OCI-LY7 (cell line): Measurements from ENCODE around the gene CDKAL1. TPM values are rescaled to one million over a fixed set of nuclear protein-coding genes. Genes with fewer than 3 reads are reported as not detected.

Experiments used
- BruUV-seq: library from RNA; stranded (reverse); fragments of 400-500 nt; replicated peaks from 2 replicates; lab custom pipeline; 2021; lab: Mats Ljungman, UMichigan
- CTCF ChIA-PET: fragments of 300-600 bp; sonication (Branson Sonifier 250); formaldehyde crosslinking; loops from one replicate; lab custom pipeline; 2022; ENCODE audit warnings: antibody characterized with exemption; ENCODE audit not compliant: unreplicated experiment; lab: Charles Lee
- POLR2A ChIA-PET: fragments of 300-600 bp; sonication (Branson Sonifier 250); formaldehyde crosslinking; loops from one replicate; lab custom pipeline; 2022; ENCODE audit warnings: antibody characterized with exemption; lab: Charles Lee
- DNase-seq: peaks from one replicate; pipeline ENCODE4 v3.0.0-alpha.2; 2015; ENCODE audit warnings: low spot score
- H2AFZ ChIP-seq: fragments of 200-600 bp; sonication (generic), shearing (Covaris generic); 2 replicates; pipeline ENCODE4 v1.6.1; 2014; ENCODE audit warnings: mild to moderate bottlenecking, antibody characterized with exemption, low read length, moderate library complexity
- H3K27ac ChIP-seq: fragments of 200-600 bp; sonication (generic); 2 replicates; pipeline ENCODE4 v1.5.1; 2014; ENCODE audit warnings: mixed run types, low read depth, mild to moderate bottlenecking, moderate library complexity, low read length, inconsistent platforms; ENCODE audit not compliant: poor library complexity, severe bottlenecking
- H3K36me3 ChIP-seq: fragments of 200-600 bp; sonication (generic); 2 replicates; pipeline ENCODE4 v1.6.1; 2014; ENCODE audit warnings: mild to moderate bottlenecking, antibody characterized with exemption, low read length, moderate library complexity, mixed read lengths; ENCODE audit not compliant: insufficient read depth
- H3K4me1 ChIP-seq: fragments of 200-600 bp; sonication (generic); 2 replicates; pipeline ENCODE4 v1.5.1; 2014; ENCODE audit warnings: mild to moderate bottlenecking, low read length; ENCODE audit not compliant: insufficient read depth, poor library complexity, severe bottlenecking
- H3K4me2 ChIP-seq: fragments of 200-600 bp; sonication (generic); 2 replicates; pipeline ENCODE4 v1.6.1; 2014; ENCODE audit warnings: mild to moderate bottlenecking, low read length
- H3K4me3 ChIP-seq: fragments of 200-600 bp; sonication (generic); 2 replicates; pipeline ENCODE4 v1.5.1; 2014; ENCODE audit warnings: mild to moderate bottlenecking, low read depth, low read length; ENCODE audit not compliant: poor library complexity, severe bottlenecking
- H3K79me2 ChIP-seq: fragments of 200-600 bp; sonication (generic); 2 replicates; pipeline ENCODE4 v1.6.1; 2016; ENCODE audit warnings: low read depth, mild to moderate bottlenecking, low read length, moderate library complexity, mixed read lengths; ENCODE audit not compliant: insufficient read depth
- H3K9me2 ChIP-seq: fragments of 200-600 bp; sonication (generic); 2 replicates; pipeline ENCODE4 v1.6.1; 2016; ENCODE audit warnings: mild to moderate bottlenecking, low read length, mixed read lengths; ENCODE audit not compliant: insufficient read depth
- H3K9me3 ChIP-seq: fragments of 200-600 bp; sonication (generic); 2 replicates; pipeline ENCODE4 v1.6.1; 2014; ENCODE audit warnings: mild to moderate bottlenecking, mixed run types, low read length, mixed read lengths
- H4K20me1 ChIP-seq: fragments of 200-600 bp; sonication (generic); 2 replicates; pipeline ENCODE4 v1.6.1; 2014; ENCODE audit warnings: mild to moderate bottlenecking, antibody characterized with exemption, low read length, moderate library complexity, mixed read lengths; ENCODE audit not compliant: insufficient read depth
- EZH2phosphoT487 ChIP-seq: fragments of 200-600 bp; sonication (generic); IDR thresholded peaks from 2 replicates; pipeline ENCODE4 v1.6.1; 2018; ENCODE audit warnings: low read depth, borderline replicate concordance, mild to moderate bottlenecking, mixed run types, antibody characterized with exemption, low read length, moderate library complexity, mixed read lengths
- intact Hi-C: fragments of 100-400 bp; cut with micrococcal nuclease; formaldehyde crosslinking; loops from one replicate; pipeline ENCODE4 v1.10.0; 2022; ENCODE audit not compliant: unreplicated experiment
- total RNA-seq, 2 experiments: library from RNA; depleted of rRNA in 1 of 2; stranded (reverse); fragments of >200 nt in 1 of 2; shearing (Covaris generic) in 1 of 2; gene quantifications; 2 replicates each; pipeline ENCODE4 v1.2.3, GENCODE V29; 2014 to 2022
- TF ChIP-seq, protein P1 (sequence below): fragments of 200-600 bp; sonication (generic); conservative IDR thresholded peaks from 2 replicates; pipeline ENCODE4 v1.5.1; 2014; ENCODE audit warnings: mild to moderate bottlenecking, antibody characterized with exemption, low read length, moderate library complexity, mixed read lengths

Gene CDKAL1
- total RNA-seq, 2 experiments from 2014 or later: 19.9 to 21.1 TPM

DNA sequence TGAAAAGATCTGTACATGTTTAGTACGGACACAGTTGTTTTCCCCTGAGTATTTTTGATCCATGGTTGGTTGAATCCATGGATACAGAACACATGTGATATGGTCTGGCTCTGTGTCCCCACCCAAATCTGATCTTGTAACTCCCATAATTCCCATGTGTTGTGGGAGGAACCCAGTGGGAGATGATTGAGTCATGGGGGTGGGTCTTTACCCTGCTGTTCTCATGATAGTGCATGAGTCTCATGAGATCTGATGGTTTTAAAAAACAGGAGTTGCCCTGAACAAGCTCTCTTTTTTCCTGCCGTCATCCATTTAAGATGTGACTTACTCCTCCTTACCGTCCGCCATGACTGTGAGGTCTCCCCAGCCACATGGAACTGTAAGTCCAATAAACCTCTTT is 139.2 kb downstream of the CDKAL1 start:
- peaks cover 5% of the 10 kb centered on the region; the same call in 1 of the 2 replicates for H4K20me1 ChIP-seq
- H3K4me3 ChIP-seq: no peak overlapping the region
- no peaks in the 10 kb centered on the region for H3K36me3 ChIP-seq
- no TSS peak for BruUV-seq
- no peaks in the 10 kb centered on the region for H3K79me2 ChIP-seq
- H3K9me2 ChIP-seq: no peaks in the 10 kb centered on the region
- DNase-seq: no peak
- H3K4me2 ChIP-seq: no peak overlapping the region
- TF ChIP-seq, protein P1, sequence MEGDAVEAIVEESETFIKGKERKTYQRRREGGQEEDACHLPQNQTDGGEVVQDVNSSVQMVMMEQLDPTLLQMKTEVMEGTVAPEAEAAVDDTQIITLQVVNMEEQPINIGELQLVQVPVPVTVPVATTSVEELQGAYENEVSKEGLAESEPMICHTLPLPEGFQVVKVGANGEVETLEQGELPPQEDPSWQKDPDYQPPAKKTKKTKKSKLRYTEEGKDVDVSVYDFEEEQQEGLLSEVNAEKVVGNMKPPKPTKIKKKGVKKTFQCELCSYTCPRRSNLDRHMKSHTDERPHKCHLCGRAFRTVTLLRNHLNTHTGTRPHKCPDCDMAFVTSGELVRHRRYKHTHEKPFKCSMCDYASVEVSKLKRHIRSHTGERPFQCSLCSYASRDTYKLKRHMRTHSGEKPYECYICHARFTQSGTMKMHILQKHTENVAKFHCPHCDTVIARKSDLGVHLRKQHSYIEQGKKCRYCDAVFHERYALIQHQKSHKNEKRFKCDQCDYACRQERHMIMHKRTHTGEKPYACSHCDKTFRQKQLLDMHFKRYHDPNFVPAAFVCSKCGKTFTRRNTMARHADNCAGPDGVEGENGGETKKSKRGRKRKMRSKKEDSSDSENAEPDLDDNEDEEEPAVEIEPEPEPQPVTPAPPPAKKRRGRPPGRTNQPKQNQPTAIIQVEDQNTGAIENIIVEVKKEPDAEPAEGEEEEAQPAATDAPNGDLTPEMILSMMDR: no peak
- TF ChIP-seq EZH2phosphoT487: no peak
- H2AFZ ChIP-seq: no peak overlapping the region
- H3K27ac ChIP-seq: no peak overlapping the region
- no peaks in the 10 kb centered on the region for H3K9me3 ChIP-seq
- intact Hi-C loops: no loop called here
- CTCF ChIA-PET: no interaction called here
- H3K4me1 ChIP-seq: no peaks in the 10 kb centered on the region
- POLR2A ChIA-PET: no interaction called here

DNA sequence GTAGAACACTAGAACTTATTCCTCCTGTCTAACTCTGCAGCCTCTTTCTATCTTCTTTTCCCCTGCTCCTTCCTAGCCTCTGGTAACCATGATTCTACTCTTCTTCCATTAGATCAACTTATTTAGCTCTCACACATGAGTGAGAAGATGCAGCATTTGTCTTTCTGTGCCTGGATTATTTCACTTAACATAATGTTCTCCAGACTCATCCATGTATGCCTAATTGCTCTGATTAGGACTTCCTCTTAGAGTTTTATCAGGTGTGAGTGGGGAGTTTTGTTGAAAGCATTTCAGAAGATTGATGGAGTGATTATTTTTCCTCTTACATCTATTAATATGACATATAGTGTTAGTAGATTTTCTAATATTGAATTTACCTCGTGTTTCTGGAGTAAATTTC is 140.4 kb downstream of the CDKAL1 start:
- BruUV-seq: no TSS peak
- no peak overlapping the region for H3K4me3 ChIP-seq
- POLR2A ChIA-PET: interaction anchor here (0.6 kb wide), 2 partner anchors 29 to 113 kb away, joined by 3 to 4 read pairs; no protein-coding TSS in a partner anchor
- H3K79me2 ChIP-seq: no peaks in the 10 kb centered on the region
- TF ChIP-seq EZH2phosphoT487: no peak
- TF ChIP-seq, protein P1: no peak
- CTCF ChIA-PET: no interaction called here
- no peak for DNase-seq
- H2AFZ ChIP-seq: no peak overlapping the region
- no peaks in the 10 kb centered on the region for H3K4me1 ChIP-seq
- H3K4me2 ChIP-seq: no peak overlapping the region
- H3K9me2 ChIP-seq: no peaks in the 10 kb centered on the region
- H4K20me1 ChIP-seq: peaks cover 1% of the 10 kb centered on the region; the same call in 1 of the 2 replicates
- intact Hi-C loops: no loop called here
- no peaks in the 10 kb centered on the region for H3K36me3 ChIP-seq
- no peaks in the 10 kb centered on the region for H3K9me3 ChIP-seq
- no peak overlapping the region for H3K27ac ChIP-seq

DNA sequence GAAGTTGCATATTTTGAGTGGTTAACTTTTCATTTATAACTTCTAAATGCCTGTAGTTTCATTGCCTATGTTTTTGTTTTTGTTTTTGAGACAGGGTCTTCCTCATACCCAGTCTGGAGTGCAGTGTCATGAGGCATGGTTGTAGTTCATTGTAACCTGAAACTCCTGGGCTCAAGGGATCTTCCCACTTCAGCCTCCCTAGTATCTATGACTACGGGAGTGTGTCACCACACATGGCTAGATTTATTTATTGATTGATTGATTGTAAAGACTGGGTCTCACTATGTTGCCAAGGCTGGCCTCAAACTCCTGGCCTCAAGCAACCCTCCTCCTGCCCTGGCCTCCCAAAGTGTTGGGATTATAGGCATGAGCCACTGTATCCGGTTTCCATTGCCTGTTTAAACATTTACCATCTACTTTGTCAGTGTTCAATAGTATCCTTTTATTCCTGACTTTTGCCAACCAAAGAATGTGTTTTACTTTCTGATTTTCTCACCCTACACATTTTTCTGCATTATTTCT is 144.6 kb downstream of the CDKAL1 start:
- peaks cover 6% of the 10 kb centered on the region; the same call in 1 of the 2 replicates for H3K79me2 ChIP-seq
- BruUV-seq: no TSS peak
- H4K20me1 ChIP-seq: peaks cover 12% of the 10 kb centered on the region; the same call in 1 of the 2 replicates
- H3K27ac ChIP-seq: no peak overlapping the region
- ChIA-PET CTCF (no interaction called here), POLR2A (no interaction called here)
- H3K36me3 ChIP-seq: no peaks in the 10 kb centered on the region
- H3K4me2 ChIP-seq: no peak overlapping the region
- no peaks in the 10 kb centered on the region for H3K9me2 ChIP-seq
- no peaks in the 10 kb centered on the region for H3K9me3 ChIP-seq
- intact Hi-C loops: no loop called here
- TF ChIP-seq, protein P1: no peak
- no peak for TF ChIP-seq EZH2phosphoT487
- H2AFZ ChIP-seq: no peak overlapping the region
- no peaks in the 10 kb centered on the region for H3K4me1 ChIP-seq
- no peak overlapping the region for H3K4me3 ChIP-seq
- no peak for DNase-seq
